A673 (cell line): ENCODE results near the gene LIF.

Experiments
- EZH2 ChIP-seq: fragments of 200-600 bp; sonication (generic); IDR thresholded peaks from 2 replicates; pipeline ENCODE4 v1.6.1; 2017; ENCODE audit warnings: borderline replicate concordance, low read depth, mild to moderate bottlenecking, mixed read lengths, antibody characterized with exemption, low read length; ENCODE audit not compliant: poor library complexity, severe bottlenecking
- TF ChIP-seq, protein P1 (sequence below): fragments of 300-800, 200-600 bp; sonication (generic); conservative IDR thresholded peaks from 2 replicates; pipeline ENCODE4 v1.5.1; 2017; ENCODE audit warnings: low read depth, mild to moderate bottlenecking, antibody characterized with exemption, low read length, moderate library complexity, mixed read lengths

DNA sequence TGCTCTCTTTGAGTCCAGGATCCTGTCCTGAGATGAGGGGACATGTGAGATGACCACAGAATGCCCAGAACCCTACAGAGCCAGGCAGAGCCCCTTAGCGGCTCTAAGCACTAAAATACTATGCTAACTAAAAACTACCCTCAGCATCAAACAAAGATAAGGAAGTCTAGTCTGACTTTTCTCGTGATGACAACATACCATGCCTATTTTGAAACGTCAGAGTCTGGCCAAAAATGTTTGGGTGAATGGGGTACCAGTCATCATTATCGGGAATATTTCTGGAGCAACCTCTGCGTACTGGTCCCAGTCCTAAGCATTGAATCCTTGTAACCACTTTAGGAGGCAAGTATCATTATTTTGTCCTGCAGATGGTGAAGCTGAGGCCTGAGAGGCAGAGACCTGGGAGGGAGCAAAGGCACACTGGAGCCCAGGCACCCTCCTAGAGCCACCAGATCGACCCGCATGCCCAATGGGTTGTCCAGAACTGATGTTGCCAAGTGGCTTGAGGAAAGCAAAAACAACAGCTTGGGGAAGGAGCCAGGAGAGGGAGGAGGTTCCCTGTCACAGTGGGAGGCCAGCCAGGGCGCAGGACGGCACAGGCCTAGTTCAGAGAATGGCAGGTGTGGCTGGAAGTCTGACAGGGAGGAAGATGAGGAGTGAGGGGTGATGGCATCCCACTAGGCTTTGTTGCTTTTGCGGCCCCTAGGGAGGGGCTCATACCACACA, 27.3 kb upstream of the LIF start:
- TF ChIP-seq, protein P1, sequence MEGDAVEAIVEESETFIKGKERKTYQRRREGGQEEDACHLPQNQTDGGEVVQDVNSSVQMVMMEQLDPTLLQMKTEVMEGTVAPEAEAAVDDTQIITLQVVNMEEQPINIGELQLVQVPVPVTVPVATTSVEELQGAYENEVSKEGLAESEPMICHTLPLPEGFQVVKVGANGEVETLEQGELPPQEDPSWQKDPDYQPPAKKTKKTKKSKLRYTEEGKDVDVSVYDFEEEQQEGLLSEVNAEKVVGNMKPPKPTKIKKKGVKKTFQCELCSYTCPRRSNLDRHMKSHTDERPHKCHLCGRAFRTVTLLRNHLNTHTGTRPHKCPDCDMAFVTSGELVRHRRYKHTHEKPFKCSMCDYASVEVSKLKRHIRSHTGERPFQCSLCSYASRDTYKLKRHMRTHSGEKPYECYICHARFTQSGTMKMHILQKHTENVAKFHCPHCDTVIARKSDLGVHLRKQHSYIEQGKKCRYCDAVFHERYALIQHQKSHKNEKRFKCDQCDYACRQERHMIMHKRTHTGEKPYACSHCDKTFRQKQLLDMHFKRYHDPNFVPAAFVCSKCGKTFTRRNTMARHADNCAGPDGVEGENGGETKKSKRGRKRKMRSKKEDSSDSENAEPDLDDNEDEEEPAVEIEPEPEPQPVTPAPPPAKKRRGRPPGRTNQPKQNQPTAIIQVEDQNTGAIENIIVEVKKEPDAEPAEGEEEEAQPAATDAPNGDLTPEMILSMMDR, result no peak
- TF ChIP-seq EZH2, result no peak
